DOHH2 (cell line): Measurements from ENCODE around the gene MIGA2.

Experiments
- H3F3A ChIP-seq: fragments of 200-600 bp; sonication (generic), shearing (Covaris generic); 2 replicates; pipeline ENCODE4 v1.6.0; 2016; ENCODE audit warnings: antibody characterized with exemption, mild to moderate bottlenecking; ENCODE audit not compliant: control insufficient read depth, insufficient read depth
- H3K27ac ChIP-seq: fragments of 200-600 bp; sonication (generic); 2 replicates; pipeline ENCODE4 v1.5.1; 2014; ENCODE audit warnings: low read depth, mild to moderate bottlenecking, low read length, moderate library complexity
- H3K27me3 ChIP-seq: fragments of 200-600 bp; sonication (generic); 2 replicates; pipeline ENCODE4 v1.6.1; 2014; ENCODE audit warnings: mild to moderate bottlenecking, low read length, mixed read lengths; ENCODE audit not compliant: control insufficient read depth
- H3K36me3 ChIP-seq: fragments of 200-600 bp; sonication (generic); 2 replicates; pipeline ENCODE4 v1.6.1; 2014; ENCODE audit warnings: mild to moderate bottlenecking, low read length, moderate library complexity, mixed read lengths; ENCODE audit not compliant: control insufficient read depth
- H3K4me1 ChIP-seq: fragments of 200-600 bp; sonication (generic); 2 replicates; pipeline ENCODE4 v1.6.1; 2014; ENCODE audit warnings: mild to moderate bottlenecking, low read length, mixed read lengths; ENCODE audit not compliant: control insufficient read depth
- H3K4me2 ChIP-seq: fragments of 200-600 bp; sonication (generic); 2 replicates; pipeline ENCODE4 v1.6.0; 2014; ENCODE audit warnings: mild to moderate bottlenecking, low read length, moderate library complexity
- H3K4me3 ChIP-seq: fragments of 200-600 bp; sonication (generic); 2 replicates; pipeline ENCODE4 v1.5.1; 2014; ENCODE audit warnings: mild to moderate bottlenecking, low read length, mixed read lengths
- H3K79me2 ChIP-seq: fragments of 200-600 bp; sonication (generic); 2 replicates; pipeline ENCODE4 v1.6.1; 2014; ENCODE audit warnings: mild to moderate bottlenecking, low read length, mixed read lengths; ENCODE audit not compliant: control insufficient read depth
- H3K9me2 ChIP-seq: fragments of 200-600 bp; sonication (generic); replicated peaks from 2 replicates; pipeline ENCODE4 v1.6.1; 2014; ENCODE audit warnings: mild to moderate bottlenecking, low read length, mixed read lengths; ENCODE audit not compliant: control insufficient read depth
- H3K9me3 ChIP-seq: fragments of 200-600 bp; sonication (generic); 2 replicates; pipeline ENCODE4 v1.6.1; 2014; ENCODE audit warnings: antibody characterized with exemption, low read length, mixed read lengths; ENCODE audit not compliant: control insufficient read depth, insufficient read depth
- H4K20me1 ChIP-seq: fragments of 200-600 bp; sonication (generic); 2 replicates; pipeline ENCODE4 v1.6.0; 2014; ENCODE audit warnings: low read depth, mild to moderate bottlenecking, antibody characterized with exemption, low read length, moderate library complexity; ENCODE audit not compliant: control insufficient read depth, insufficient read depth
- EZH2phosphoT487 ChIP-seq: fragments of 200-600 bp; sonication (generic); IDR thresholded peaks from 2 replicates; pipeline ENCODE4 v1.6.1; 2017; ENCODE audit warnings: borderline replicate concordance, mild to moderate bottlenecking, antibody characterized with exemption, low read length, moderate library complexity, mixed read lengths
- TF ChIP-seq, protein P1 (sequence below): fragments of 200-600 bp; sonication (generic); IDR thresholded peaks from one replicate; pipeline ENCODE4 v1.5.1; 2014; ENCODE audit warnings: antibody characterized with exemption, mild to moderate bottlenecking, low read depth, low read length; ENCODE audit not compliant: poor library complexity, severe bottlenecking

Gene MIGA2

DNA sequence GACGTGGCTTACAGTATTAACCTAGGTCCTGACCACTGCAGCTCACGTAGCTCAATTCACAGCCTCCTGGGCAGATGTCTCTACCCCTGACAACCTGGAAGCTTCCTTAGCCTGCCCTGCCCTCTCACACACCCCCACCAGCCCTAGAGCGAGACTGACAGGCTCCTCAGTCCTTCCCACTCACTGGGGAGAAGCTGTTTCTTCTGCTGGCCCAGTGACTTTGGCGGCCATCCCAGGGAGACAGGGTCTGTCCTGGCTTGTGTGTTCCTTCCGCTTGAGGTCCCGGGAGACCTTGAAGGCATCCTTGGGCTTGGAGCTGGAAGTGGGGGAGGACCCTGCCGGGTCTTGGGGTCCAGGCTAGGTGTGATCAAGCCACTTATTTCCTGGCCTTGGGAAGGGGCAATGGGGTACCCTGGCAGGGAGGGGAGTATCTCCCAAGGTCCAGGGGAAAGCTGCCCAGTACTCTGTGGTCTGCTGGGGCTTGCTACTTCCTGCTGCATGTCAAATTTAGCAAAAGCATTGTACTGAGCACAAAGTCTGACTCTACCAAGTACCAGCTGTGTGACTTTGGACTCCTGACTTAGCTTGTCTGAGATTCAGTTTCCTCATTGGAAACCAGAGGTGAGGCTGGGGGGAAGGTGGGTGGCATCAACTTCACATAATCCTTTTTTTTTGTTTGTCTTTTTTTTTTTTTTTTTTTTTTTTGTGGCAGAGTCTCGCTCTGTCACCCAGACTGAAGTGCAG lies 1.9 kb downstream of the MIGA2 start:
- peaks cover 23% of the 10 kb centered on the region for H3K4me1 ChIP-seq
- H4K20me1 ChIP-seq: no peaks in the 10 kb centered on the region
- H3K9me3 ChIP-seq: no peaks in the 10 kb centered on the region
- H3K36me3 ChIP-seq: peaks cover 17% of the 10 kb centered on the region
- no peaks in the 10 kb centered on the region for H3K9me2 ChIP-seq
- H3K27me3 ChIP-seq: no peaks in the 10 kb centered on the region
- no peak overlapping the region for H3K4me3 ChIP-seq
- peaks cover 27% of the 10 kb centered on the region for H3K79me2 ChIP-seq
- peak overlapping the region; percentile 86 for H3K4me2 ChIP-seq
- H3F3A ChIP-seq: no peaks in the 10 kb centered on the region
- TF ChIP-seq, protein P1, sequence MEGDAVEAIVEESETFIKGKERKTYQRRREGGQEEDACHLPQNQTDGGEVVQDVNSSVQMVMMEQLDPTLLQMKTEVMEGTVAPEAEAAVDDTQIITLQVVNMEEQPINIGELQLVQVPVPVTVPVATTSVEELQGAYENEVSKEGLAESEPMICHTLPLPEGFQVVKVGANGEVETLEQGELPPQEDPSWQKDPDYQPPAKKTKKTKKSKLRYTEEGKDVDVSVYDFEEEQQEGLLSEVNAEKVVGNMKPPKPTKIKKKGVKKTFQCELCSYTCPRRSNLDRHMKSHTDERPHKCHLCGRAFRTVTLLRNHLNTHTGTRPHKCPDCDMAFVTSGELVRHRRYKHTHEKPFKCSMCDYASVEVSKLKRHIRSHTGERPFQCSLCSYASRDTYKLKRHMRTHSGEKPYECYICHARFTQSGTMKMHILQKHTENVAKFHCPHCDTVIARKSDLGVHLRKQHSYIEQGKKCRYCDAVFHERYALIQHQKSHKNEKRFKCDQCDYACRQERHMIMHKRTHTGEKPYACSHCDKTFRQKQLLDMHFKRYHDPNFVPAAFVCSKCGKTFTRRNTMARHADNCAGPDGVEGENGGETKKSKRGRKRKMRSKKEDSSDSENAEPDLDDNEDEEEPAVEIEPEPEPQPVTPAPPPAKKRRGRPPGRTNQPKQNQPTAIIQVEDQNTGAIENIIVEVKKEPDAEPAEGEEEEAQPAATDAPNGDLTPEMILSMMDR: no peak
- no peak overlapping the region for H3K27ac ChIP-seq

DNA sequence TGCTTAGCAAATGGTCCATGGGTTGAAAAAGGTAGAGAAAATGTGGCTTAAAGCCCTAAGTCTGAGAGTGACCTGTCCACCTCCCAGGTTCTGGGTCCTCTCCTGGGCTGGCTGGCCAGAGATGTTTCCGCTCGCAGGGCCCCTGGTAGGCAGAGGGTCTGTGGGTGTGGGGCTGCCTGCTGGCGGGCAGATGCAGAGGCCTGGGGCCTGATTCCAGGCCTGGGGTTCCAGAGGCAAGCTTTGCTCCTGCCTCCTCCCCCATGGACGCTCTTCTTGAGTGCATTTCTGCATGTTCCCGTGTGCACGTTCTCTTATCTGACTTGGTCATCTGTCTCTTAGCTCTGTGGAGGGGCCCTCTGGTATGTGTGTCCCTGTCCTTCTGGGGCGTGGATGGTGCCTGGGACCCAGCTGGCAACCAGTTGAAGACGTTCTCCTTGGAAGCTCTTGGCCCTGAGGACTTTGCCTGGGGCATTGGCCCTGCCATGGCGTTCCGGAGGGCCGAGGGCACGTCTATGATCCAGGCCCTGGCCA lies 3.8 kb downstream of the MIGA2 start:
- Histone ChIP-seq H3K79me2 (peaks cover 27% of the 10 kb centered on the region), H3K27me3 (no peaks in the 10 kb centered on the region), H3K9me3 (no peaks in the 10 kb centered on the region), H4K20me1 (no peaks in the 10 kb centered on the region), H3K4me3 (no peak overlapping the region), H3K27ac (no peak overlapping the region), H3K4me1 (peaks cover 23% of the 10 kb centered on the region), H3K36me3 (peaks cover 21% of the 10 kb centered on the region), H3K4me2 (no peak overlapping the region), H3F3A (no peaks in the 10 kb centered on the region), H3K9me2 (no peaks in the 10 kb centered on the region)
- TF ChIP-seq, protein P1: no peak
- no peak for TF ChIP-seq EZH2phosphoT487

DNA sequence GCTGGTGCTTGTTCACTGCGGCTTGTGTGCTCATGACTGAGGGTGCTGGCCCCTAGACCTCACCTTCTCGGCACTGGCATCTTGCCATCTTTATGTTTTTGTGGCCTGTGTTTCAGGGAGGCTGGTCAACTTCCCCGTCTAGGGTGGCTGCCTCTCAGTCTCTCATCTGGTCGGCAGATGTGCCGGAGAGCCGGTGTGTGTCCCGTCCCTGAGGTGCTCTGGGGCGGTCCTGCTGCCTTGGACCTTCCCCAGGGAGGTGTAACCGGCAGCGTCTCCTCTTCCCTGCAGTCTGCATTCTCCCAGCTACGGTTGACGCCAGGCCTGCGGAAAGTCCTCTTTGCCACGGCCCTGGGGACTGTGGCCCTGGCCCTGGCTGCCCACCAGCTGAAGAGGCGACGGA lies 5.6 kb downstream of the MIGA2 start:
- Histone ChIP-seq H3K4me3 (no peak overlapping the region), H4K20me1 (no peaks in the 10 kb centered on the region), H3F3A (no peaks in the 10 kb centered on the region), H3K36me3 (peaks cover 21% of the 10 kb centered on the region), H3K4me1 (peaks cover 16% of the 10 kb centered on the region), H3K27ac (no peak overlapping the region), H3K9me3 (no peaks in the 10 kb centered on the region), H3K79me2 (peaks cover 22% of the 10 kb centered on the region), H3K9me2 (no peaks in the 10 kb centered on the region), H3K27me3 (no peaks in the 10 kb centered on the region), H3K4me2 (no peak overlapping the region)
- TF ChIP-seq, protein P1: no peak
- TF ChIP-seq EZH2phosphoT487: no peak
